ENCODE data around the gene PAX7.
A peak's percentile ranks its signal among the peaks of the same experiment; 100 is the strongest.

PAX7 gene

DNA sequence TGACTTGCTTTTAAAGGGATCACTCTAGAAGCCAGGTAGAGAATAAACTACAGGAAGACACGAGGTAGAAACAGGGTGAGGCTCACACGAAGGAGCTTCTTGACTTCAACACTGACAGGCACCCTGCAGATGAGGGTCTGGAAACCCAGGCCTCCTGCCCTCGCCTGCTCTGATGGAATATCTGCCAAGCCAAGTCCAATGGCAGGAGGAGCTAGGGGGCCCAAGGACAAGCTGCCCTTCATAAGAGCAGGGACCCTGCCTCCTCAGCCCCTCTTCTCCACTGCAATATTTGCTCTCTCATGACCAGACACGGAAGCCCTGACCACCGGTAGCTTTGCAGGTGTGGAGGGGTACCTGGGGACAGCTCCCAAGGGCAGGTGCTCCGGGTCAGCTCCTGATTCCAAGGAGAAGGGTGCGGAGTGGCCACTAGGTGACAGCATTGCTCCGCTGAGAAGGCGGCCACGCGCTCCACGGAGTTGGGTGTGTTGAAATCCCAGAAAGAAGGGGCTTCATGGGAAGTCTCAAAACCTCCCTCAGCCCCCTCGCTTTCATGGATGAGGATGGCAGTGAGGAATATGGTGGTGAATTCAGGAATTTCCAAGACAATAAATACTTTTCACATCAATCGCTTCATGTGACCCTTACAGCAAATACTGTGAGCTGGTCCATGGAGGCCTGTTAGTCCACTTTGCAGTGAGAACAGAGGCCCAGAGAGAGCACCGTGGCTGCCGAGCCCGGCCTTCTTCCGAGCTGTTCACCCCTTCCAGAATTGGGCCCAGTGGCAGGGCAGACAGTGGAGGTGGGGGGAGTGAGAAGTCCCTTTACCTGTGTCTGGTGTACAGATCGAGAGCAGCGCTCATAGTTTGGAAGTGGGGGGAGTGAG lies 33.2 kb upstream of the PAX7 start:
- H3K27ac ChIP-seq: peak overlapping the region; percentile 94; the same call in 1 of the 2 replicates
- TF ChIP-seq, protein P1, sequence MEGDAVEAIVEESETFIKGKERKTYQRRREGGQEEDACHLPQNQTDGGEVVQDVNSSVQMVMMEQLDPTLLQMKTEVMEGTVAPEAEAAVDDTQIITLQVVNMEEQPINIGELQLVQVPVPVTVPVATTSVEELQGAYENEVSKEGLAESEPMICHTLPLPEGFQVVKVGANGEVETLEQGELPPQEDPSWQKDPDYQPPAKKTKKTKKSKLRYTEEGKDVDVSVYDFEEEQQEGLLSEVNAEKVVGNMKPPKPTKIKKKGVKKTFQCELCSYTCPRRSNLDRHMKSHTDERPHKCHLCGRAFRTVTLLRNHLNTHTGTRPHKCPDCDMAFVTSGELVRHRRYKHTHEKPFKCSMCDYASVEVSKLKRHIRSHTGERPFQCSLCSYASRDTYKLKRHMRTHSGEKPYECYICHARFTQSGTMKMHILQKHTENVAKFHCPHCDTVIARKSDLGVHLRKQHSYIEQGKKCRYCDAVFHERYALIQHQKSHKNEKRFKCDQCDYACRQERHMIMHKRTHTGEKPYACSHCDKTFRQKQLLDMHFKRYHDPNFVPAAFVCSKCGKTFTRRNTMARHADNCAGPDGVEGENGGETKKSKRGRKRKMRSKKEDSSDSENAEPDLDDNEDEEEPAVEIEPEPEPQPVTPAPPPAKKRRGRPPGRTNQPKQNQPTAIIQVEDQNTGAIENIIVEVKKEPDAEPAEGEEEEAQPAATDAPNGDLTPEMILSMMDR (conservative IDR thresholded peaks at IDR 0.05): peak; percentile 89
- no peak for TF ChIP-seq ZFX (IDR thresholded peaks at IDR 0.05)

DNA sequence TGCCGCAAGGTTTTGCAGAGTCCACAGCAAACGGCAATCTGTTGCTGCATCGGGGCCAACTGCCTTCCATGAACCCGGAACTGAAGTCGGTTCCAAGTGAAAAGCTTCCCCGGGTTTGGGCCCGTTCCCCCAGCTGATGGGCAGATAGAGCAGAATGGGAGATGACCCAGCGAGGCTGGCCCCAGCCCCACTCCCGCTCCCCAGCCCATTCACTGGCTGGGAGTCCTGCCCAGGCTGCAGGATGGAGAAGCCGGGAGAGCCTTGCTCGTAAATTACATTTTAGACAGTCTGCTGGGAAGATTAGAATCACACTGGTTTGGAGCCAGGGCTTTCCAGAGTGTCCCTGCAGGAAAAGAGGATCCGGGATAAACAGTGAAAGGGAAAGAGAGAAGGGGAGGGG lies 31.6 kb upstream of the PAX7 start:
- TF ChIP-seq ZFX (IDR thresholded peaks at IDR 0.05): no peak
- TF ChIP-seq, protein P1 (conservative IDR thresholded peaks at IDR 0.05): no peak
- peak overlapping the region; percentile 94 for H3K27ac ChIP-seq

DNA sequence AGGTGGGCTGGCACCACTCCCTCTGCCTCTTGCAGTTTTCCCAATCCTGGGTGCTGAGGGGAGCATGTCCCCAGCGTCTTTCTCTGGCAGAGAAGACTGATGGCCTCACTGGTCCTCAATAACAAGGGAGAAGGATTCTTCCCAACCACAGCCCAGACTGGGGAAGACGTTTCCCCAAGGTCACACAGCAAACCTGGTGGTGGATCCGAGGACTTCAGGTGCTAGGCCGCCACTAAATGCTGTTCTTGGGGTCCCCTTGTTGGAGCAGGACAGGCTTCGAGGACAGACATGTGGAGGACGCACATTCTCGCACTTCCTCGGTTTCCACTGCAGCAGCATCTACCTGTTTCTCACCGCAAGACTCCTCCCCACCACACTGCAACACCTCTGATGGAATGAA lies 30.9 kb upstream of the PAX7 start:
- peak overlapping the region; percentile 94 for H3K27ac ChIP-seq

DNA sequence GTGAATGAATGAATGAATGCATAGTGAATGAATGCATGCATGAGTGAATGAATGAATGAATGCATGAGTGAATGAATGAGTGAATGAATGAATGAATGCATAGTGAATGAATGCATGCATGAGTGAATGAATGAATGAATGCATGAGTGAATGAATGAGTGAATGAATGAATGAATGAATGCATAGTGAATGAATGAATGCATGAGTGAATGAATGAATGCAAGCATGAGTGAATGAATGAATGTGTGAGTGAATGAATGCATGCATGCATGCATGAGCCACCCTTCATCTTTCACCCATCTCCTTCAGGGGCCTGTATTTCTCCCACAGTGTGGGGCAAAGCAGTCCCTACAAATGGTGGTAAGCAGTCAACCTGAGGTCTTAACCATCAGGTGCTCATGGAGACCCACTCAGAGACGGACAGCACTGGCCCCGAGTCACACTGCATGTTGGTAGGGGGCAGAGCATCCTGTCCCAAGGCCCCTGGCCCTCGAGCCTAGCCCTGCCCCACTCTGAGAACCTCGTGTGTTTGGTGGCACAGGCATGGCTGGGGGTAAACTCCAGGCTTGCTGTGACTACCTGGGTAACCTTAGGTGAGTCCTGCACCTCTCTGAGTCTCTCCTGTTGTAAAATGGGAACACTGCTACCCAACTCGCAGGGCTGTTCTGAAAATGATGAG lies 28.0 kb upstream of the PAX7 start:
- no peak overlapping the region for H3K27ac ChIP-seq
- TF ChIP-seq ZFX (IDR thresholded peaks at IDR 0.05): no peak
- TF ChIP-seq, protein P1 (conservative IDR thresholded peaks at IDR 0.05): no peak

More for the DNA sequence above, 30.9 kb upstream of the PAX7 start:
- no peak for TF ChIP-seq ZFX (IDR thresholded peaks at IDR 0.05)
- TF ChIP-seq, protein P1 (conservative IDR thresholded peaks at IDR 0.05): no peak; the same call in 1 of the 2 replicates

DNA sequence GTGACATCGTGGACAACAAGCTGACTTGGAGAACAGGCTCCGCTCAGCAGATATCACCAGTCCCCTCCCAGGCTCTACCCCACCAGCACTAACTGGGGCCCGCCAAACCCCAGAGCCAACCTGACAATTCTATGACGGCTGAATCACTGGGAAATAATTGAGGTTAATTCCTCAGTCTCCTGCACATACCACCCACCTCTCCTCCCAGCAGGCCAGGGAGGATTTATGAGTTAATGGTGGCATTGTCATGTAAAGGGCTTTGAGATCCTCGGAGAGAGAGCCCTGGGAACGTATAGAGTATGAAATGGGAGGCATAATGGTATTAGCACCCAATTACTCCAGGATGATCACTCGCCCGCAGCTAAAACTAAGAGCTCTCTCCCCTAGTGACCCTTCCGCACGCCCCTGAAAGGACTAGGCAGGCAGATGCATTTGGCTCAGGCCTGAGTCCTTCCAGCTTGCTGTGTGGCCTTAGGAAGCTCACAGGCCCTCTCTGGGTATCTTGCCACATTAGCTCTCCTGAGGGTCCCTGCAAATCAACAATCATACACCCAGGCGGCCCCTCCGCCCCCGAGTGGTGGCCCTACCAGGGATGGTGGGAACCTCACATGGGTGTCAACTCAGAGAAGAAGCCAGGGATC lies 27.3 kb upstream of the PAX7 start:
- H3K27ac ChIP-seq: no peak overlapping the region
- TF ChIP-seq, protein P1 (conservative IDR thresholded peaks at IDR 0.05): no peak
- no peak for TF ChIP-seq ZFX (IDR thresholded peaks at IDR 0.05)

DNA sequence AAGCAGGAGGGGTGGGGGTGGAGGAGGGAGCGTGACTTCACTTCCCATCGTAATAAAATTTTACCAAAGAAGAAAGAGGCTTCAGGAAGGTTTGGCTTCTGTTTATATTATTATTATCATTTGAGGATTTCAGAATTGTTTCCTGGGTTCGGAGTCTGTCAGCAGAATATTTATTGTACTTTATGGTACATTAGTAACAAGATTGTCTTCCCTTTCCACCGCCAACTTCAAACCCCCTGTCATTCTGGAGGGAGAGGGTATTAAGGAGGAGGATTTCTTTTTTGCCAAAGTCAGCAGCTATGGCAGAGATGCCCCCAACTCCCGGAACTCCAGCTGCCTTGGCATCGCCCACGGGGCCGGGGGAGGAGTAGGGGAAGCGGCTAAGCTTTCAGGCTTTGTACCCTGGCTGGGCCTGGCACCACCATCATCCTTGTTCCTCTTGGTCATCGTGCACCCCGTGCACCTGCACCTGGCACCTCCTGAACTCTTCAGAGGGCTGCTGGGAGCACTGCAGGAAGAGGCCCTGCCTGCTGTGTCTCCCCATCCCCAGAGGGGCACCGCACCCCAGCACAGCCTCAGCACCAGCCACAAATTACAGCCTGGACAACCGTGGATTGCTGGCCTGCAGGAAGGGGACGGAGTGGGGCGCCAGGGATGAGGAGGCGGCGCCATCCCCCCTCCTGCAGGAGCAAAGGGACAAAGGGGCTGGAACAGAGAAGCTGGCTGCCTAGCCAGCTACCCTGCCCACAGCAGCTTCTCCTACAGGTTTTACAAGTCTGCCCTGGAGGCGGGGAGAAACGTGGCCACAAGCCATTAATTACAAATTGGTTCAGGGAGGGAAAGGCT lies 24.0 kb upstream of the PAX7 start:
- peak overlapping the region; percentile 47 for H3K27ac ChIP-seq
- TF ChIP-seq ZFX (IDR thresholded peaks at IDR 0.05): no peak
- TF ChIP-seq, protein P1 (conservative IDR thresholded peaks at IDR 0.05): no peak

All from C4-2B (cell line).